ENCODE measurements around the gene AREG. TPM values are rescaled to one million over a fixed set of nuclear protein-coding genes. Genes with fewer than 3 reads are reported as not detected.

AREG gene
- total RNA-seq, 4 donors from 2014 or later, result 8.1 to 55.6 (median 33.1) TPM

GRCh38 chr4:74479009-74479408 is 34.1 kb downstream of the AREG start:
- TF ChIP-seq CTCF (IDR thresholded peaks at IDR 0.05; ENCODE audit: low read depth), result no peak

GRCh38 chr4:74480267-74480666 is 35.3 kb downstream of the AREG start:
- TF ChIP-seq CTCF (IDR thresholded peaks at IDR 0.05; ENCODE audit: low read depth), result no peak

- no peak for TF ChIP-seq CTCF (IDR thresholded peaks at IDR 0.05; ENCODE audit: low read depth)
These were observed 37.1 kb downstream of the AREG start for GRCh38 chr4:74481891-74482609.

- TF ChIP-seq CTCF (IDR thresholded peaks at IDR 0.05; ENCODE audit: low read depth), result no peak
These were observed 38.4 kb downstream of the AREG start for GRCh38 chr4:74483226-74483911.

- TF ChIP-seq CTCF (IDR thresholded peaks at IDR 0.05; ENCODE audit: low read depth), result no peak
These were observed 42.0 kb downstream of the AREG start for GRCh38 chr4:74486905-74487304.

GRCh38 chr4:74487771-74488170 is 42.8 kb downstream of the AREG start:
- no peak for TF ChIP-seq CTCF (IDR thresholded peaks at IDR 0.05; ENCODE audit: low read depth)

- no peak for TF ChIP-seq CTCF (IDR thresholded peaks at IDR 0.05; ENCODE audit: low read depth)
These were observed 45.8 kb downstream of the AREG start for GRCh38 chr4:74490736-74491135.

Data from subcutaneous adipose tissue (tissue), 4 donors.